Upper lobe of left lung (tissue), 6 donors: Measurements from ENCODE around the gene AGBL4. TPM values are rescaled to one million over a fixed set of nuclear protein-coding genes. Genes with fewer than 3 reads are reported as not detected.

ENCODE experiments used
- ATAC-seq, 2 donors: fragments of 200-7000 bp; cut with Tn5 transposase; one replicate each; pipeline ENCODE4 v1.9.1; 2022; ENCODE audit warnings: mild to moderate bottlenecking in 2 of 2, moderate library complexity in 2 of 2; ENCODE audit not compliant: low FRiP score in 2 of 2
- DNase-seq, 2 donors: peaks; one replicate each; pipeline ENCODE4 v3.0.0-alpha.2; 2019 to 2020
- H3K27ac ChIP-seq, 4 donors: fragments of 200-600 bp; sonication (generic); one replicate each; pipeline ENCODE4 v1.5.1; 2016 to 2019
- H3K27me3 ChIP-seq, 4 donors: fragments of 200-600 bp; sonication (generic); one replicate each; pipeline ENCODE4 v1.5.1; 2017 to 2019
- H3K36me3 ChIP-seq, 4 donors: fragments of 200-600 bp; sonication (generic); one replicate each; pipeline ENCODE4 v1.5.1; 2016 to 2019
- H3K4me1 ChIP-seq, 4 donors: fragments of 200-600 bp; sonication (generic); one replicate each; pipeline ENCODE4 v1.5.1; 2018 to 2019
- H3K4me3 ChIP-seq, 4 donors: fragments of 200-600 bp; sonication (generic); one replicate each; pipeline ENCODE4 v1.5.1; 2017 to 2019; ENCODE audit warnings: mild to moderate bottlenecking in 2 of 4, moderate library complexity in 1 of 4
- H3K9me3 ChIP-seq, 4 donors: fragments of 200-600 bp; sonication (generic); one replicate each; pipeline ENCODE4 v1.5.1; 2018 to 2019
- CTCF ChIP-seq, 6 experiments: fragments of 450-650 bp in 4 of 6; fragments of 200-600 bp in 2 of 6; sonication (generic) in 2 of 6; IDR thresholded peaks; one replicate each; pipeline ENCODE4 v1.5.1; 2016 to 2019; ENCODE audit warnings: antibody characterized with exemption in 6 of 6
- EP300 ChIP-seq, 4 donors: sonication (generic); formaldehyde crosslinking; IDR thresholded peaks; one replicate each; pipeline ENCODE4 v1.5.1; 2017; ENCODE audit warnings: antibody characterized with exemption in 4 of 4, control low read depth in 2 of 4
- POLR2A ChIP-seq, 4 donors: fragments of 450-650 bp; IDR thresholded peaks; one replicate each; pipeline ENCODE4 v1.5.1; 2016 to 2017; ENCODE audit warnings: antibody characterized with exemption in 4 of 4, mild to moderate bottlenecking in 2 of 4
- POLR2AphosphoS5 ChIP-seq, 2 donors: sonication (generic); formaldehyde crosslinking; IDR thresholded peaks; one replicate each; pipeline ENCODE4 v1.5.1; 2017; ENCODE audit warnings: antibody characterized with exemption in 2 of 2
- WGBS, 2 donors: methylation state at CpG; one replicate each; pipeline ENCODE4 v1.1.5; 2017 to 2018; 5-methylcytosine and 5-hydroxymethylcytosine counted together
- total RNA-seq, 6 donors: library from RNA; depleted of rRNA in 4 of 6; stranded (reverse); fragments of >200 nt in 4 of 6; gene quantifications; one replicate each; pipeline versions ENCODE4 v1.1.0 to v1.2.1, GENCODE V29; 2016 to 2021
- donor health status: DM: no; HTN: no; CAD: no; lungs with moderate emphysema.
- donor health status: DM: no; HTN: yes; CAD: no; lungs with severe emphysema.

The AGBL4 gene
- total RNA-seq, 6 donors from 2014 or later: 0.57 to 10.5 (median 1.5) TPM

DNA sequence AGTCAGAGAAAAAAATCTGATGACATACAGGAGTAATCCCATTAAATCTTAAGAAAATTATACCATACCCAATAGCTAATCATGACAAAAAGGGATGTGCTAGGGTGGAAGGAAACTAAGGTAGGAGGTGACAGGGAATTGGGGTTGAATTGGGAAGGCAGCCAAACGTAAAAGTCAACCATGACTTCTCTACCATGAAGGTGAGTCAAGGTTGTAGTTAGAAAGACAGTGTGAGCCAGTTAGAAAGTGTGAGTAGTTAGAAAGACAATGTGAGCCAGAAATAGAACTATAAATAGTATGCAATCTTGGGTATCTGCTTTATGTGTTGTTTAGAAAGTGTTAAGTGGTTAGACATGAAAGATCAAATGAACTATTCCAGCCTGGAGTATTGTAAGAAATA lies 556.8 kb downstream of the AGBL4 start:
- H3K36me3 ChIP-seq: no peaks in the 10 kb centered on the region
- H3K4me1 ChIP-seq: no peaks in the 10 kb centered on the region
- no peaks in the 10 kb centered on the region for H3K9me3 ChIP-seq
- no peak overlapping the region for H3K4me3 ChIP-seq
- H3K27me3 ChIP-seq: no peaks in the 10 kb centered on the region
- ATAC-seq (no peak), DNase-seq (no peak)
- no peak overlapping the region for H3K27ac ChIP-seq
- 52 to 72% methylated on average over 1 of the region's 1 CpG for WGBS, 2 donors
- no peak for TF ChIP-seq CTCF (IDR thresholded peaks at IDR 0.05)
- no peak for TF ChIP-seq POLR2A (IDR thresholded peaks at IDR 0.05)
- TF ChIP-seq EP300 (IDR thresholded peaks at IDR 0.05): no peak
- TF ChIP-seq POLR2AphosphoS5 (IDR thresholded peaks at IDR 0.05): no peak

GRCh38 chr1:49465486-49466185 lies 558.1 kb downstream of the AGBL4 start:
- 69 to 72% methylated on average over 4 of the region's 4 CpGs for WGBS, 2 donors
- H3K27me3 ChIP-seq: no peaks in the 10 kb centered on the region
- no peaks in the 10 kb centered on the region for H3K36me3 ChIP-seq
- H3K27ac ChIP-seq: no peak overlapping the region
- no peaks in the 10 kb centered on the region for H3K4me1 ChIP-seq
- H3K9me3 ChIP-seq: no peaks in the 10 kb centered on the region
- ATAC-seq (no peak), DNase-seq (no peak)
- TF ChIP-seq POLR2A (IDR thresholded peaks at IDR 0.05) (no peak), POLR2AphosphoS5 (IDR thresholded peaks at IDR 0.05) (no peak), EP300 (IDR thresholded peaks at IDR 0.05) (no peak), CTCF (IDR thresholded peaks at IDR 0.05) (no peak)
- H3K4me3 ChIP-seq: no peak overlapping the region

DNA sequence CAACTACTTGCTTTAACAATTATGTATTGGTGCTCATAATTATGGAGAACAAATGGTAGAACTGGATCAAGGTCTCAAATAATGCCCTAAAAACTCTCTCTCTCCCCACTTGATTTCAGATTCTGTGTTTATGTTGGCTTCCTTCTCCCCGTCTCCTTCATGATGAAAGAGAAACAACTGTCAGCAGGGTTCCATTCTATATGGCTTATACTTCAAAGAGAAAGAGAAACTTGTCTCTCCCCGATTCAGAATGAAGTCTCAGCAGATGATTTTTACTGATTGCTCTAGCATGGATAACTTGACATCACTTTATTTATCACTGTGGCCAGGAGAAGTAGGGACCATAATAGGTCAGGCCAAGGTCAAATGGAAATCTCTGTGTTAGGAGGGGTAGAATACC lies 575.6 kb downstream of the AGBL4 start:
- H3K36me3 ChIP-seq: no peaks in the 10 kb centered on the region
- no peaks in the 10 kb centered on the region for H3K9me3 ChIP-seq
- WGBS, 2 donors: 67 to 74% methylated on average over 2 of the region's 2 CpGs
- no peaks in the 10 kb centered on the region for H3K27me3 ChIP-seq
- DNase-seq (no peak), ATAC-seq (no peak)
- no peak overlapping the region for H3K27ac ChIP-seq
- H3K4me1 ChIP-seq: no peaks in the 10 kb centered on the region
- TF ChIP-seq EP300 (IDR thresholded peaks at IDR 0.05): no peak
- TF ChIP-seq POLR2AphosphoS5 (IDR thresholded peaks at IDR 0.05): no peak
- TF ChIP-seq POLR2A (IDR thresholded peaks at IDR 0.05): no peak
- H3K4me3 ChIP-seq: no peak overlapping the region

- TF ChIP-seq EP300 (IDR thresholded peaks at IDR 0.05): no peak
- Histone ChIP-seq H3K36me3 (no peaks in the 10 kb centered on the region), H3K4me1 (no peaks in the 10 kb centered on the region), H3K27ac (no peak overlapping the region), H3K27me3 (no peaks in the 10 kb centered on the region), H3K9me3 (peaks cover 0 to 12% (median 8%) of the 10 kb centered on the region in 4 donors), H3K4me3 (no peak overlapping the region)
- ATAC-seq (no peak), DNase-seq (no peak)
- WGBS, 2 donors: 42 to 52% methylated on average over 2 of the region's 2 CpGs
These were observed 586.9 kb downstream of the AGBL4 start for GRCh38 chr1:49436865-49437264.

DNA sequence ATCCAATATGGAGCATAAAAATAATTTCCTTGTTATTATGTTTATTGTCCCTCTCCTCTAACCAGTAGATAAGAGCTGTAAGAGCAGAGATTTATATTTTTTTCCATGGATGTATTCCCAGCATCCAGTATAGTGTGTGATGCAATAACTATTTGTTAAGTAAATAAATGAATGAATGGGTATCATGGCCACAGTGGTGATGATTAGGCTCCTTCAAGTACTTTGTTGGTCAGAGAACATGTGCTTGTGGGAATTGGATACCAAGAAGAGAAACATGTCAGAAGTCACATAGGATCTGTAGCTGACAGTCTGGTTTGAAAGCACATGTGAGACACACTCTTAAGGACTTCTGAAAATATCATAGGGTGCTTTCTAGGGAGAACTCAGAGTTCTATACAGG lies 588.5 kb downstream of the AGBL4 start:
- Histone ChIP-seq H3K36me3 (no peaks in the 10 kb centered on the region), H3K27me3 (no peaks in the 10 kb centered on the region), H3K4me3 (no peak overlapping the region), H3K27ac (no peak overlapping the region), H3K9me3 (peaks cover 0 to 4% (median 0%) of the 10 kb centered on the region in 4 donors), H3K4me1 (no peaks in the 10 kb centered on the region)
- ATAC-seq (no peak), DNase-seq (no peak)
- TF ChIP-seq POLR2AphosphoS5 (IDR thresholded peaks at IDR 0.05): no peak
- no peak for TF ChIP-seq EP300 (IDR thresholded peaks at IDR 0.05)

- 57 to 79% methylated on average over 3 of the region's 3 CpGs for WGBS, 2 donors
- no peak for ATAC-seq
- H3K4me3 ChIP-seq: no peak overlapping the region
- no peaks in the 10 kb centered on the region for H3K36me3 ChIP-seq
- no peaks in the 10 kb centered on the region for H3K4me1 ChIP-seq
- TF ChIP-seq EP300 (IDR thresholded peaks at IDR 0.05): no peak
- no peaks in the 10 kb centered on the region for H3K27me3 ChIP-seq
- no peak overlapping the region for H3K27ac ChIP-seq
- H3K9me3 ChIP-seq: no peaks in the 10 kb centered on the region
- no peak for DNase-seq
These were observed 599.0 kb downstream of the AGBL4 start for GRCh38 chr1:49424782-49425181.

DNA sequence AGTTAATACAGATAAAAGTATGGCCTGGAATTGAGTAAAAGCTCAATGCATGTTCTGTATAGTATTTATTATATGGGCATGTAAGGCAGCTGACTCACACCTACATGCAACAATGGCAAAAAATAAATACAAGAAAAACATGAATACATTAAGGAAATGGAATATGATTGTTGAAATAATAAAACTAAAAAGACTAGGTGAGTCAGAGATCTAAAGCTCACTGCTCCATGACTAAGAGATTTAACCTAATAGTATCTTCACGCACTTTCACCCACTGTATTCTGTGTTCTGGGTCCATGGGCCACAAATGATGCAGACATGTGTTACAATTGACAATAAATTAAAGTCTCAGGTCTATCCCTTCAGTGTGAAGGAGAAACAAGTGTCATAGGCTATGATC lies 607.0 kb downstream of the AGBL4 start:
- ATAC-seq: no peak
- no peak for TF ChIP-seq CTCF (IDR thresholded peaks at IDR 0.05)
- no peak for TF ChIP-seq POLR2A (IDR thresholded peaks at IDR 0.05)
- TF ChIP-seq EP300 (IDR thresholded peaks at IDR 0.05): no peak
- TF ChIP-seq POLR2AphosphoS5 (IDR thresholded peaks at IDR 0.05): no peak

More for the DNA sequence above, 607.0 kb downstream of the AGBL4 start:
- Histone ChIP-seq H3K36me3 (no peaks in the 10 kb centered on the region), H3K27me3 (no peaks in the 10 kb centered on the region), H3K4me3 (no peak overlapping the region), H3K27ac (no peak overlapping the region), H3K9me3 (no peaks in the 10 kb centered on the region), H3K4me1 (no peaks in the 10 kb centered on the region)
- 83 to 100% methylated on average over 1 of the region's 1 CpG for WGBS, 2 donors
- DNase-seq: no peak
